Ishikawa (cell line): ENCODE measurements around the gene LRRC46.

Experiments used
- CEBPB ChIP-seq: IDR thresholded peaks from 2 replicates; pipeline ENCODE4 v1.6.1; 2012
- CREB1 ChIP-seq: IDR thresholded peaks from 2 replicates; pipeline ENCODE4 v1.6.1; 2012; ENCODE audit warnings: low read depth
- EGR1 ChIP-seq: IDR thresholded peaks from 2 replicates; pipeline ENCODE4 v1.6.1; 2012
- EP300 ChIP-seq: IDR thresholded peaks from 2 replicates; pipeline ENCODE4 v1.6.1; 2012; ENCODE audit warnings: borderline replicate concordance
- FOXM1 ChIP-seq: IDR thresholded peaks from 2 replicates; pipeline ENCODE4 v1.6.1; 2012; ENCODE audit warnings: low read depth, borderline replicate concordance
- NFIC ChIP-seq: IDR thresholded peaks from 2 replicates; pipeline ENCODE4 v1.6.1; 2012
- RAD21 ChIP-seq: IDR thresholded peaks from 2 replicates; pipeline ENCODE4 v1.6.1; 2012; ENCODE audit warnings: low read depth
- TAF1 ChIP-seq: IDR thresholded peaks from 2 replicates; pipeline ENCODE4 v1.6.1; 2012; ENCODE audit warnings: low read depth, mild to moderate bottlenecking
- TCF12 ChIP-seq: IDR thresholded peaks from 2 replicates; pipeline ENCODE4 v1.6.1; 2012; ENCODE audit warnings: low read depth
- TEAD4 ChIP-seq: IDR thresholded peaks from 2 replicates; pipeline ENCODE4 v1.6.1; 2012
- YY1 ChIP-seq: IDR thresholded peaks from 2 replicates; pipeline ENCODE4 v1.6.1; 2012; ENCODE audit warnings: low read depth
- ZBTB7A ChIP-seq: IDR thresholded peaks from 2 replicates; pipeline ENCODE4 v1.6.1; 2012; ENCODE audit warnings: low read depth
- TF ChIP-seq, protein P1 (sequence below): IDR thresholded peaks from 2 replicates; pipeline ENCODE4 v1.6.1; 2012
- TF ChIP-seq, protein P2 (sequence below): IDR thresholded peaks from 2 replicates; pipeline ENCODE4 v1.6.1; 2012; ENCODE audit warnings: low read depth, mild to moderate bottlenecking
- TF ChIP-seq, protein P3 (sequence below): IDR thresholded peaks from 2 replicates; pipeline ENCODE4 v1.6.1; 2012

The LRRC46 gene

DNA sequence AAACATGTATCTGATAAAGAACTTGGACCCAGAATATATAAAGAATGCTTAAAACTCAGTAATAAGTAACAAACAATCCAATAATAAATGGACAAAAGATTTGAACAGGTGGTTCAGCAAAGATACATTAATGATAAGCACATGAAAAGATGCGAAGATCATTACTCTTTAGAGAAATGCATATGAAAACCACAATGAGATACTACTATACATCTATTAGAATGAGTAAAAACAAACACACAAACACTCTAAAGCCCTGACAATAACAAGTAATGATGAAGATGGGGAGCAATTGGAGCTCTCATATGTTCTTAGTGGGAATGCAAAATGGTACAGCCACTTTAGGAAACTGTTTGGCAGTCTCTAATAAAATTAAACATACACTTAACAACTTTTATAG lies 39.0 kb upstream of the LRRC46 start:
- TF ChIP-seq EP300 (no peak), EGR1 (no peak), NFIC (no peak), FOXM1 (no peak), YY1 (no peak), CEBPB (no peak), RAD21 (no peak)
- TF ChIP-seq, protein P1, sequence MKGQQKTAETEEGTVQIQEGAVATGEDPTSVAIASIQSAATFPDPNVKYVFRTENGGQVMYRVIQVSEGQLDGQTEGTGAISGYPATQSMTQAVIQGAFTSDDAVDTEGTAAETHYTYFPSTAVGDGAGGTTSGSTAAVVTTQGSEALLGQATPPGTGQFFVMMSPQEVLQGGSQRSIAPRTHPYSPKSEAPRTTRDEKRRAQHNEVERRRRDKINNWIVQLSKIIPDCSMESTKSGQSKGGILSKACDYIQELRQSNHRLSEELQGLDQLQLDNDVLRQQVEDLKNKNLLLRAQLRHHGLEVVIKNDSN: no peak
- TF ChIP-seq, protein P2, sequence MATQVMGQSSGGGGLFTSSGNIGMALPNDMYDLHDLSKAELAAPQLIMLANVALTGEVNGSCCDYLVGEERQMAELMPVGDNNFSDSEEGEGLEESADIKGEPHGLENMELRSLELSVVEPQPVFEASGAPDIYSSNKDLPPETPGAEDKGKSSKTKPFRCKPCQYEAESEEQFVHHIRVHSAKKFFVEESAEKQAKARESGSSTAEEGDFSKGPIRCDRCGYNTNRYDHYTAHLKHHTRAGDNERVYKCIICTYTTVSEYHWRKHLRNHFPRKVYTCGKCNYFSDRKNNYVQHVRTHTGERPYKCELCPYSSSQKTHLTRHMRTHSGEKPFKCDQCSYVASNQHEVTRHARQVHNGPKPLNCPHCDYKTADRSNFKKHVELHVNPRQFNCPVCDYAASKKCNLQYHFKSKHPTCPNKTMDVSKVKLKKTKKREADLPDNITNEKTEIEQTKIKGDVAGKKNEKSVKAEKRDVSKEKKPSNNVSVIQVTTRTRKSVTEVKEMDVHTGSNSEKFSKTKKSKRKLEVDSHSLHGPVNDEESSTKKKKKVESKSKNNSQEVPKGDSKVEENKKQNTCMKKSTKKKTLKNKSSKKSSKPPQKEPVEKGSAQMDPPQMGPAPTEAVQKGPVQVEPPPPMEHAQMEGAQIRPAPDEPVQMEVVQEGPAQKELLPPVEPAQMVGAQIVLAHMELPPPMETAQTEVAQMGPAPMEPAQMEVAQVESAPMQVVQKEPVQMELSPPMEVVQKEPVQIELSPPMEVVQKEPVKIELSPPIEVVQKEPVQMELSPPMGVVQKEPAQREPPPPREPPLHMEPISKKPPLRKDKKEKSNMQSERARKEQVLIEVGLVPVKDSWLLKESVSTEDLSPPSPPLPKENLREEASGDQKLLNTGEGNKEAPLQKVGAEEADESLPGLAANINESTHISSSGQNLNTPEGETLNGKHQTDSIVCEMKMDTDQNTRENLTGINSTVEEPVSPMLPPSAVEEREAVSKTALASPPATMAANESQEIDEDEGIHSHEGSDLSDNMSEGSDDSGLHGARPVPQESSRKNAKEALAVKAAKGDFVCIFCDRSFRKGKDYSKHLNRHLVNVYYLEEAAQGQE: no peak
- TF ChIP-seq, protein P3, sequence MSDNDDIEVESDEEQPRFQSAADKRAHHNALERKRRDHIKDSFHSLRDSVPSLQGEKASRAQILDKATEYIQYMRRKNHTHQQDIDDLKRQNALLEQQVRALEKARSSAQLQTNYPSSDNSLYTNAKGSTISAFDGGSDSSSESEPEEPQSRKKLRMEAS: no peak

DNA sequence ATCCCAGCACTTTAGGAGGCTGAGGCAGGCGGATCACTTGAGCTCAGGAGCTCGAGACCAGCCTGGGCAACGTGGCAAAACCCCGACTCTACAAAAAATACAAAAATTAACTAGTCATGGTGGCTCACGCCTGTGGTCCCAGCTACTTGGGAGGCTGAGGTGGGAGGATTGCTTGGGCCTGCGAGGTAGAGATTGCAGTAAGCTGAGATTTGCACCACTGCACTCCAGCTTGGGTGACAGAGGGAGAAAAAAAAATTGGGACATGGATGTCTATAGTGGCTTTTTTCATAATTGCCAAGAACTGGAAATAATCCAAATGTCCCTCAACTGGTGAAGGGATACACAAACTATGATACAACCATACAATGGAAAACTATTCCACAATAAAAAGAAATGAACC lies 38.5 kb upstream of the LRRC46 start:
- TF ChIP-seq ZBTB7A (no peak), CEBPB (no peak), FOXM1 (no peak), EGR1 (no peak), TCF12 (no peak), EP300 (no peak), RAD21 (no peak), YY1 (no peak), TAF1 (no peak), CREB1 (no peak), NFIC (no peak), TEAD4 (no peak)
- TF ChIP-seq, protein P3: no peak
- TF ChIP-seq, protein P2: no peak
- TF ChIP-seq, protein P1: no peak

DNA sequence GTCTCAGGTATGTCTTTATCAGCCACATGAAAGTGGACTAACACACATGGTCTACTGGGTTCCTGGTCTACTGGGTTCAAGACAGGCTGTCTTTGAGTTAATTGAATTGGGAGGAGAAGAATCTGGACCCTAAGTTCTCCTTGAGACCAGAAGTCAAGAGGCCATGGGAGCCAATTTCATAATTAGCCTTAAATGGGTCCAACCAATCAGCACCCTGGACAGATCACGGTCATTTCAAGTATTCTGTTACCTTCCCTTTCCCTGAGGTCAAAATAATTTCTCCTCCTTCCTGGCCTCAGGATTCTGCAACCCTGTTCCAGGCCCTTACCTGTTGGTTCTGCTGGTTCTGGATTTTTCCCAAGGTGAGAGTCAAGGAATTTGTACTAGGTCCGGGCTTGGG lies 33.7 kb upstream of the LRRC46 start:
- TF ChIP-seq EGR1: no peak
- TF ChIP-seq, protein P2: peak; percentile 92

DNA sequence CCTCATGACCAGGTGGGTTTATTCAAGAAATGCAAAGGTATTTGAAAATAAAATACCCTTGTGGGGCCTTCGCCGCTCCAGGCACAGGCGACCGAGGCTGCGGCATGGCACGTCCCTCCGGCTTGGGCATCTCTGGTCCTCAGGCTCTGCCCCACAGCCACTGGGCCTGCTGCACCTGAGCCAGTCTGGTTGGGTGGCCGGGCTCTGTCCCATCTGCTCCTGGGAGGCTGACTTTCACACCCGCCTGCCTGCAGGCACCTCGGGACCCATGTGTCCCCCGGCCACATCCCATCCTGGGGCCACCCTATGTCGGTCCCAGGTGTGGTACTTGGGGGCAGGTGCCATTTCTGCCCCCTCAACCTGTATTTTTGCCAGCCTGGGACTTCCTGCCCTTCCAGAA lies 30.8 kb upstream of the LRRC46 start:
- TF ChIP-seq FOXM1 (no peak), TAF1 (no peak)

DNA sequence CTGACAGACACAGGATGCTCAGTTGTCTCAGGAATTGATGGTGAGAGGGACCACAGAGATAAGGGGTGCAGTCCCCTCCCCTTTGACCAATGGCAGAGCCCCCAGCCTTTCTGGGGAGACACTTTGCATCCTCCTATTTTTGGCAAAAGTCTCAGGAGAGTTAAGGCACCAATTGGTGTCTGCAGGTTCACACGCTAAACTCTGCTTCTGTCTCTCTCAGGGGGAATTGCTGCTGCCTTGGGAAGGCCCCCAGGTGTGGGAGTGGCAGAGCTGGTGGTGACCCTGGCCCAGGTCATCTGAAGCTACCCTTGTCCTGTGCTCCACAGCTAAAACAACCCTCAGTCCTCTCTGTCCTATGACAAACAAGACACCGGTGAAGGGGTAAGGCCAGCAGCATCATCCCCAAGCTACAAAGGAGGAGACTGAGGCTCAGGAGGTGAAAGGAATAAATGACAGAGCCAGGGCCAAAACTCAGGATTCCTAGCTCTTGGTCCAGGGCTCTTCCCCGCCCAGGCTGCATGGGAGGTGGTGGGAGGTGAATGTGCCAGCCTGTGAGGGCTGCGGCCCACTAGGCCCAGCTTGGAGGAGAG lies 30.2 kb upstream of the LRRC46 start:
- no peak for TF ChIP-seq EP300
- TF ChIP-seq, protein P3: no peak
- TF ChIP-seq YY1: no peak
- TF ChIP-seq, protein P2: no peak
- TF ChIP-seq RAD21: no peak
- TF ChIP-seq ZBTB7A: no peak
- no peak for TF ChIP-seq FOXM1
- no peak for TF ChIP-seq NFIC
- no peak for TF ChIP-seq TAF1
- TF ChIP-seq CEBPB: no peak
- TF ChIP-seq CREB1: no peak
- TF ChIP-seq EGR1: no peak
- no peak for TF ChIP-seq TCF12
- no peak for TF ChIP-seq TEAD4
- TF ChIP-seq, protein P1: no peak
